ENCODE data around the gene AIFM2. TPM values are rescaled to one million over a fixed set of nuclear protein-coding genes. Genes with fewer than 3 reads are reported as not detected.
"Not testable (repeated sequence)": the region's sequence is repeated elsewhere in the genome, so short reads cannot be mapped to it uniquely, and the experiment has no call there.

AIFM2 gene
- 3.7 TPM for total RNA-seq

- ATAC-seq, result peak; percentile 80
Observed at GRCh38 chr10:70132098-70133029, at the start of gene AIFM2. TSS of gene AIFM2 (minus strand) at chr10:70132825. CDS start at chr10:70124084, 8,741 bp downstream.

DNA sequence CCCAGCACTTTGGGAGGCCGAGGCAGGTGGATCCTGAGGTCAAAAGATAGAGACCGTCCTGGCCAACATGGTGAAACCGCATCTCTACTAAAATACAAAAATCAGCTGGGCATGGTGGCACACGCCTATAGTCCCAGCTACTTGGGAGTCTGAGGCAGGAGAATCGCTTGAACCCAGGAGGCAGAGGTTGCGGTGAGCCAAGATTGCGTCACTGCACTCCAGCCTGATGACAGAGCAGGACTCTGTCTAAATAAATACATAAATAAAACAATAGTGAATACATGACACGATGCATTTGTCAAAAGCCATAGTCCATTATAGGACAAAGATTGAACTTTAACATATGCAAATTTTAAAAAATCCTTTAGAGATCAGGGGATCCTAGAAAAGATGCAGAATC, 46.6 kb upstream of the AIFM2 start:
- ATAC-seq, result not testable (repeated sequence)

DNA sequence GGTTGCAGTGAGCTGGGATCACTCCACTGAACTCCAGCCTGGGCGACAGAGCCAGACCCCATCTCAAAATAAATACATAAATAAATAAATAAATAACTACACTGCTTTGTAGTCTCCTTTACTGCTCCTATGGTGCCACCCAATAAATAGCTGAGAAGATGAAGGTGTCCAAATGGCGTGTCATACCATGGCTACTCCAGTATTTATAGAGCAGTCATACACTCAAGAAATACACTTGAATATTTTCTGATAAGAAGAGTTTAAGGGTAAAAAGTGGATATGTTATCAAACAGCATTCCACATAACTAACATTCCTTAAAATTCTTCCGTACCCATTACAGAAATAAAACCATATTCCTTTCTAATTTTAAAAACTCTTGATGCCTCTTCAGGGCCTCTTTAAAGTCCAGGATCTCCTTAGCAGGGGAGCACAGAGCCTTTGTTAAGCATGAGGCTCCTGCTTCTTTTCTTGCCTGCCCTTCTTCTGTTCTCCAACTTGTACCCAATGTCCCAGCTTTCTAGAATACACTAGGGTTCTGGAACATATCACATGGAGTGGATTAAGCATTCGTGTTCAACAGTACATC, 45.6 kb upstream of the AIFM2 start:
- no peak for ATAC-seq

- no peak for ATAC-seq
Observed at GRCh38 chr10:70176441-70176840, 43.8 kb upstream of the AIFM2 start.

DNA sequence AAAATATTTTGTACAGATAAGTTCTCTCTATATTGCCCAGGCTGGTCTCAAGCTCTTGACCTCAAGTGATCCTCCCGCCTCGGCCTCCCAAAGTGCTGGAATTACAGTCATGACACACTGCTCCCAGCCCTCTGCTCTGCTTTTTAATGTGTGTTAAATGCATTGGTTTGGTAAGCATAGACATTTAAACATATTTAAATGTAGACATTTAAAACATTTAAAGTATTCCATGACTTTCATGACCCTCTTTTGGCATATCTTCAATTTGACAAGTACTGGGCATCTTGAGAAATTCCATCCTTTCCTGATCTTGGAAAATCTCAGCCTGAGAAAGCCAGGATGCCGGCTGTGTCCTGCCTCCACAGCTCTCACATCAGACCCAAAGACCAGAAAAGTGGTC, 42.9 kb upstream of the AIFM2 start:
- ATAC-seq, result no peak

GRCh38 chr10:70174058-70174741, 41.6 kb upstream of the AIFM2 start:
- peak; percentile 47 for ATAC-seq

GRCh38 chr10:70169649-70170364, 37.2 kb upstream of the AIFM2 start:
- ATAC-seq, result peak; percentile 4

GRCh38 chr10:70169011-70169410, 36.4 kb upstream of the AIFM2 start:
- no peak for ATAC-seq

- ATAC-seq, result no peak
Observed at GRCh38 chr10:70167246-70167645, 34.6 kb upstream of the AIFM2 start.

DNA sequence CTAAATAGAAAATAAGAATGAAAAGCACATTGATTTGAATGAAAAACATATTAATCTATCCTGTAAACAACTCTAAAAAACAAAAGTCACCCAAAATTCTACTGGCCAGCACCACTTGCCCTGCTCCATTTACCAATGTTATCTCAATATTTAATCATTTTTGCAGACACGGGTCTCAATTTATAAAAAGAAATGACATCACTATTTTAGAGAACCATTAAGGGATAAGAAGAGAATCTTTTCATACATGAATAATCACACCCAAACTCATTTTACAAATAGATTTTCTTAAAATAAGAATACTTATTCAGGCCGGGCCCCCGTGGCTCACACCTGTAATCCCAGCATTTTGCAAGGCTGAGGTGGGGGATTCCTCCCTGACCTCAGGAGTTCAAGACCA, 33.8 kb upstream of the AIFM2 start:
- no peak for ATAC-seq

DNA sequence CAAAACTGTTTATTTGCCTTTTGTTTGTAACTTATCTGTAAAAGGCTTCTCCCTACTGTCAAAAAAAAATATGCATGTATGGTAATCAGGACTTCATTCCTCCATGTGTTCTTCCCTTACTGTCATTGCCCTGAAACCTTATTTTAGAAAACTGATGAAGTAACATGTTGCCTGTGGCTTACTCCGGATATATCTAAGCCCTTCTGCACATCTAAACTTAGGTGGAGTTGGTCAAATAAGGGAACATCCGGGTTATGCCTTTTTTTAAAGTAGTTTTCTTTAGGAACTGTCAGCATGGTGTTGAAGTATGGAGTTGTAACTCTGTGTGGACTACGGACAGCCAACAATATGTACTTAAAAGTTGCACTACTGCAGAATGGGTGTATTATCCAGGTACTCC, 31.5 kb upstream of the AIFM2 start:
- no peak for ATAC-seq

- no peak for ATAC-seq
Observed at GRCh38 chr10:70163448-70163847, 30.8 kb upstream of the AIFM2 start.

DNA sequence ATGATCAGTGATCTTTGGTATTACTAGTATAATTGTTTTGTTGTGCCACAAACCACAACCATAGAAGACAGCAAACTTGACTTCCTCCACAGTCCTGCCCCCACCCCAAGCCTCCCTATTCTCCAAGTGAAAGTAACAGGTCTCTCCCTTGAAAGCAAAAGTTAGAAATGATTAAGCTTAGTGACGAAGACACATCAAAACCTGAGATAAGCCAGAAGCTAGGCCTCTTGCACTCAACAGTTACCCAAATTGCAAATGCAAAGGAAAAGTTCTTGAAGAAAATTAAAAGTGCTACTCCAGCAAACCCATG, 30.2 kb upstream of the AIFM2 start:
- no peak for ATAC-seq

DNA sequence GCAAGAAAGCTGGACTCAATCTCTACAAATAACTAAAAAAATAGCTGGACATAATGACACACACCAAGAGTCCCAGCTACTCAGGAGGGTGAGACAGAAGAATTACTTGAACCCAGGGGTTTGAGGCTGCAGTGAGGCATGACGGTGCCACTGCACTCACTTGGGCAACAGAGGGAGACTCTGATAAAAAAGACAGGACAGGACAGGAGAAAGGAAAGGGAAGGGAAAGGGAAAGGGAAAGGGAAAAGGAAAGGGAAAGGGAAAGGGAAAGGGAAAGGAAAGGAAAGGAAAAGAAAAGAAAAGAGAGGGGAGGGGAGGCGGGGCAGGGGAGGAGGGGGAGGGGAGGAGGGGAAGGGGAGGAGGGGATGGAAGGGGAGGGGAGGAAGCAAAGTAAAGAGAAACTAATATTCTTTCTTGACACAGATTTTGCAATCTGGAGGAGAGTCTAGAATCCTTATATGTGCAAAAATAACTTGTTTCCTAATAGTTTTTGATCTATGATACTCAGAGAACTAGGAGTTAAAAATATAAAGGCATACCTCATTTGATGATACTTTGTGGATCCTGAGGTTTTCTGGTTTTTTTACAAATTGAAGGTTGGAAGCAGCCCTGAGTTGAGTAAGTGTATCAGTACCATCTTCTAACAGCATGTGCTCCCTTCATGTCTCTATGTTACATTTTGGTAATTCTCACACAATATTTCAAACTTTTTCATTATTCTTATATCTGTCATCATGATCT, 29.7 kb upstream of the AIFM2 start:
- ATAC-seq, result no peak

DNA sequence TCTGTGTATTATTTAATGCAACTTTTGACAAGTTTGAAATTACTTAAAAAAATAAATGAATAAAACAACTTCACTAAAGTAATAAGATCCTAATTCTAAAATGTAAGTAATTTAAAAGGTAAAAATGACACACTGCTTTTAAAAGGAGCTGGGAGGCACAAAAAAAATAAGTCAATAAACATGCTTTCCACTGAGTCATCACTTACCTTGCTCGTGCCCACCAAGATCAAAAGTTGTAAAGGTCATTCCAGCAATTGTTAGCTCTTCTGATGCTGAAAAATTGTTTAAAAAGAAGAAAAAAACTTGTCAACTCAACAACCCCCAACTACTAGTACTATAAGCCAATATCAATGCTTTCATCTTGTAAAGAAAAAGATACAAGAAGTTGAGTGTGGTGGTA, 28.2 kb upstream of the AIFM2 start:
- ATAC-seq, result no peak

- not testable (repeated sequence) for ATAC-seq
Observed at GRCh38 chr10:70159366-70159765, 26.7 kb upstream of the AIFM2 start.

GRCh38 chr10:70158113-70158512, 25.5 kb upstream of the AIFM2 start:
- no peak for ATAC-seq

GRCh38 chr10:70155255-70155838, 22.7 kb upstream of the AIFM2 start:
- no peak for ATAC-seq

- no peak for ATAC-seq
Observed at GRCh38 chr10:70148516-70148915, 15.9 kb upstream of the AIFM2 start.

DNA sequence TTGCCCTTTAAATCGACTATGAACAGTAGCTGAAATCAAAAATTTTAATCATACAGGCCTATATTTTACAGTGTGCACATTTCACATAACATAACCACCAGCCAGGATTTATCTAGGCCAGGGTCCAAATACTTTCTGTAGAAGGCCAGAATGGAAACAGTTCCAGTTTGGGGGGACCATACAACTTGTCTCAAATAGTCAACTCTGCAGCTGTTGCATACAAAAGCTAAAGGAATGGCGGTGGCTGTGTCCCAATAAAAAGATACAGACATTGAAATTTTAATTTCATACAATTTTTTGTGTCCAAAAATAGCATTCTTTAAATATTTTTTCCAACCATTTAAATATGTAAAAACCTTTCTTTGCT, 14.6 kb upstream of the AIFM2 start:
- ATAC-seq, result no peak

GRCh38 chr10:70146489-70147258, 14.0 kb upstream of the AIFM2 start, which contains the start of gene TYSND1:
TSS of gene TYSND1 (minus strand) at chr10:70146700. CDS start at chr10:70146586, 114 bp downstream.
- ATAC-seq, result peak; percentile 95

Data from esophagus mucosa (tissue), 1 donor.